NCI-H510A (cell line): ENCODE results near the gene PLIN5.
"Not testable (repeated sequence)": the region's sequence is repeated elsewhere in the genome, so short reads cannot be mapped to it uniquely, and the experiment has no call there.

Source experiments
- DNase-seq: peaks from one replicate; lab custom pipeline; 2025; lab: John Stamatoyannopoulos, UW

PLIN5 gene

DNA sequence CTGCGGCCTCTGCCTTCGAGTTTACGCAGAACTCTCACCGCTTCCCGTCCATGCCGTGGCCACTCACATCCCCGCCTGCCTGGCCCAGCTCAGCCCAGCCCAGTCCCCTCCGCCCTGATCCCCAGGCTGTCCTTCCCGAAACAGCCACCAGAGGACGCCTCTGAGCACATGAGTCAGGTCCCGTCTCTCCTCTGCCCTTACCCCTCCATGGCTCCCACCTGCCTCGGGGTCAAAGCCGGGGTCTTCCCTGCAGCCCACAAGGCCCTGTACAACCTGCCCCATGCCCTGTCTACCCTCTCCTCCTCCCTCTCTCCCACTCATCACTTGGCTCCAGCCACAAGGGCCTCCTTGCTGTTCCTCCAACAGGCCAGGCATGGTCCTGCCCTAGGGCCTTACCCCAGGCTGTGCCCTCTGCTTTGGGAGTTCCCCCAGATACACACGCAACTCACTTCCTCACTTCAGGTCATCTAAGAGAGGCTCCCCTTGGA is 32.6 kb upstream of the PLIN5 start:
- DNase-seq, result no peak

DNA sequence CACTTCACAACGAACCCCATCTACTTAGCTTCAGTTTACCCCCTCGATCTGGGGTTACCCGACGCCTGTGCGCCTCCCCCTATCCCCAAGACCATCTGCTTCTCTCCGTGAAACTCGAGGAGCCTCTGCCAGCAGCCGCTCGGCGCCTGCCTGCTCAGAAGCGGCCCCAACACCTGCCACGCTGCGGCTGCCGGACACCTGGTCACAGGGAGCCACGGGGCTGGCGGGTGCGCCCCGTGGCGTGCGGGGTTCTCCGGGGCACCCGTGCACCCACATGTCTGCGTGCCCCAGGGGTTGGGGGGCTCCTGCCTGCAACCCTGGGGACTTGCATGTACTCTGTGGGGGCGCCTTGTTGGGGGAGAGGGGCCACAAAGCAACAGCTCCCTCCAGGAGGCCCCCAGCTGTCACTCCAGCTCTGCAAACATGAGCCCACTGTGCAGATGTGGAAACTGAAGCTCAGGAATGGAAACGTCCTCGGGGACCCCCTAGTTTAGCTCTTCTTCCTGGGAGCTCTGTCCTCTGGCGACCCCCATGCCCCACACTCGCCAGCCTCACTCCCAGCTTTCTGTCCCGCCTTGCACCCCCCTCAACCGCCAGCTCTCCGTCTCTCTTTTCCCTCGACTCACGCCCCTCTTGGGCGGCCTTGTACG is 31.5 kb upstream of the PLIN5 start:
- DNase-seq, result no peak

DNA sequence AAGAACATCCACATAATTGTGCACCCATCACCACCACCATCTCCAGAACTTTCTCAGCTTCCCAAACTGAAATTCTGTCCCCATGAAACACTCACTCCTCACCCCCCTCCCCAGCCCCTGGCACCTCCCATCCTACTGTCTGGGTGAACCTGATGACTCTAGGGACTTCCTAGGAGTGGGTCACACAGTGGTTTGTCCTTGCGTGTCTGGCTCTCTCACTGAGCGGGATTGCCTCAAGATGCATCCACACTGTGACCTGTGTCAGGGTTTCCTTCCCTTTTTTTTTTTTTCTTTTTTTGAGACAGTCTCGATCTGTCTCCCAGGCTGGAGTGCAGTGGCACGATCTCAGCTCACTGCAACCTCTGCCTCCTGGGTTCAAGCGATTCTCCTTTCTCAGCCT is 28.5 kb upstream of the PLIN5 start:
- not testable (repeated sequence) for DNase-seq

DNA sequence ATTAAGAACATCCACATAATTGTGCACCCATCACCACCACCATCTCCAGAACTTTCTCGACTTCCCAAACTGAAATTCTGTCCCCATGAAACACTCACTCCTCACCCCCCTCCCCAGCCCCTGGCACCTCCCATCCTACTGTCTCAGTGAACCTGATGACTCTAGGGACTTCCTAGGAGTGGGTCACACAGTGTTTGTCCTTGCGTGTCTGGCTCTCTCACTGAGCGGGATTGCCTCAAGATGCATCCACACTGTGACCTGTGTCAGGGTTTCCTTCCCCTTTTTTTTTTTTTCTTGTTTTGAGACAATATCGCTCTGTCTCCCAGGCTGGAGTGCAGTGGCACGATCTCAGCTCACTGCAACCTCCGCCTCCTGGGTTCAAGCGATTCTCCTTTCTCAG is 27.1 kb upstream of the PLIN5 start:
- DNase-seq, result not testable (repeated sequence)

DNA sequence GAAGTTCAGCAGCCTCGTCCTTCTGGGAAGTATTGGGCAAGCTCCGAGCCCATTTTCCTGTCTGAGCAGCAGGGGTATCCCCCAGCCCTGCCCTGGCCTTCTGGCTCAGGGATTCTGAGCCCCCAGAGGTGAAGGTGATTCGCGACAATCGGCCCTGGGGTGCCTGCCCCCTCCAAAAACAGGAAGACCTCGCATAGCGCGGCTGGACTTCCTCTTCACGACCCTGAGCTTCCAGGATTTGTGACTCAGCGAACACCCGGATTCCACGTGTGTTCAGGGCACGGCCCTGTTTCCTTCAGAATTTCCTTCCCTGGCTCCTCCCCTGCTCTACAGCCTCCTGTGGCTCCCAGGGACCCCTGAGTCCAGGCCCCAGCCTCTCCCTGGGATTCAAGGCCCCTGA is 24.5 kb upstream of the PLIN5 start, which contains the start of gene SEMA6B:
TSS of gene SEMA6B (minus strand) at position 116 of the 400 bp plus-strand sequence. CDS start 1,227 bp downstream, outside the sequence.
- no peak for DNase-seq

DNA sequence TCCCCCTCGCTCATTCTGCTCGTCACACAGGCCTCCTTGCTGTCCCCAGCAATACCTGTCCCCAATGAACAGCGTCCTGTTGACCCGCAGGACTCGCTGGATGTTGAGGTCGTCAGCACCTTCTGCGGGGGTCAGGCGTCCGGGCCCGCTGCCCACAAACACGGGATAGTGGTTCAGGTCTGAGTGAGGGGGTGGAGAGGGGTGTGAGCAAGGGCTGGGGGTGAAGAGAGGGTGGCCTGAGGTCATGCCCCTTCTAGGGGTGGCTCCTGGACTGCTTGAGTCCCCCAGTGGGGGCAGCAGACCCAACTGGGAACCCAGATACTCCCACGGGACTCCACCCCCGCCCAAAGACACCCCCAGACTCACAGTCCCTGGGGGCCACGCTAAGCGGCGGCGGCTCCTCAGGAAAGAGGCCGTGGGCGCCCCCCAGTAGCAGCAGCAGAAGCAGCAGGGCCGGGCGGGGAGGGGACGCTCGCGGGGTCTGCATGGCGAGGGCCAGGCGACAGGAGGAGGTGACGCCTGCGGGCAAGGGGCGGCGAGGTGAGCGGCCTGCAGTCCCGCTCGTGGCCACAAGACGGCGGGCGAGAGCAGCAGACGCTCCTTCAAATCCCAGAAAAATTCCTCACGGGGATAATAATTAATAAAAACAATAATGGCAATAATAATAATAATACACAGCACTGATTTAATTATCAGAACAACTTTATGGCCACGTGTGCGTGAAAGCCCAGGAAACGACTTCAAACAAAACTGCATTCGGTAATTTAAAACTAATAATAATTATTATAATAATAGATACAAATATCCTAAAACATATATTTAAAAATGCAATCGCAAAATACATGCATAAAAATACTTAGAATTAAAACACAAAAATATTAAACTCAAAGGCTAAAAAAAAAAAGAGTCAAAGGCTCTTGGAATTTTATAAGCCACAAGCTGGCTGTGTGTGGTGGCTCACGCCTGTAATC is 23.2 kb upstream of the PLIN5 start:
- DNase-seq, result no peak

DNA sequence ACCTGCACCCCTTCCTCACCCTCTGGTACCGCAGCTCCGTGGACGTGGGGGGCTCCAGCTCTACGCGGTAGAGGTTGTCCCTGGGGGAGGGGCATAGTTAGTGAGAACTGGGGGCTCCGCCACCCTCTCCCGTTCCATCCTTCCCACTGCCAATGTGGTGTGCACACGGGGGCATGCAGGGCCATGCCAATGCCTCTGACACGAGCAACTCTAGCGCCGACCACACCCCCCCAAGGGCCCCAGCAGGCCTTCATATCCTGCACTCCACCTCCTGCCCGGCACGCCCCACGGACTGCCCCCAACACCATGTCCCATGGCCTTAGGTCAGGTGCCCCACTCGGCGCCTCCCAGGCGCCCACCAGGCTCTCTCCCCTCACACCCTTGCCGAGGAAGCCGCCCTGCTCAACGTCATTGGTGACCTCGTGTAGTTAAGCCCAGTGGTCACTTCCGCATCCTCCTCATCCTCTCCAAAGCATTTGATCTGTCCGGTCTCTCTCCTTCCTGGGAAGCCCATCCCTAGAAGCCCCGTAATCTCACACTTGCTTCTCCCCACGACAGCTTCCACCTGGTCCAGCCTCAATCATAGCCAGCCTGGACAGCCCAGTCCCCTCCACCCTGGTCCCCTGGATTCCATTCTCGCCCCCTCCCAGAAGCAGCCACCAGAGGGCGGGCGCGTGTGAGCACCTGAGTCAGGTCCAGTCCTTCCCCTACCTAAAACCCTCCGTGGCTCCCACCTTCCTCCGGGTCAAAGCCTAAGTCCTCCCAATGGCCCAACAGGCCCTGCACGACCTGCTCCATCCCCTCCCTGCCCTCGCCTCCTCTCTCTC is 22.3 kb upstream of the PLIN5 start:
- DNase-seq, result no peak

DNA sequence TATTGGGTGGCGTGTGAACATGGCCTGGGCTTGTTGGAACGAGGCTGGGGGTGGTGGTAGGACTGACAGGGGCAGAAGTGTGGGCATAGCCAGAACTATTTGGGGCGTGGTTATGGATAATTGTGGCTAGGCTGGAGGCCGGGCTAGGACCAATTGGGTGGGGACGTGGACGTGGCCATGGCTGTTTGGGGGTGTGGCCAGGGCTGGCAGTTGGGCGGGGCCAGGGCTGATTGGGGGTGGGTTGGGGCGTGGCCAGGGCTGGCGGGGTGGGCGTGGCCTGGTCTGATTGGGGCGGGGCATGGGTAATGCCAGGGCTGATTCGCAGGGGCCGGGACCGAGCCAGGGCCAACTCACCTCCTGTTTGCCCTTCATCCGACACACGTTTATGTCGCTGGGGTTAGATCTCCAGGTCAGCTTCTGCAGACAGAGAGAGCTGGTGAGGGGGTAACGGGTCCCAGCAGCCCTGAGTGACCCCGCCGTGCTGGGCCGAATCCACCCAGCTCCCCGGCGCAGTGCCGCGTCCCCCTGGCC is 21.6 kb upstream of the PLIN5 start:
- DNase-seq, result no peak

DNA sequence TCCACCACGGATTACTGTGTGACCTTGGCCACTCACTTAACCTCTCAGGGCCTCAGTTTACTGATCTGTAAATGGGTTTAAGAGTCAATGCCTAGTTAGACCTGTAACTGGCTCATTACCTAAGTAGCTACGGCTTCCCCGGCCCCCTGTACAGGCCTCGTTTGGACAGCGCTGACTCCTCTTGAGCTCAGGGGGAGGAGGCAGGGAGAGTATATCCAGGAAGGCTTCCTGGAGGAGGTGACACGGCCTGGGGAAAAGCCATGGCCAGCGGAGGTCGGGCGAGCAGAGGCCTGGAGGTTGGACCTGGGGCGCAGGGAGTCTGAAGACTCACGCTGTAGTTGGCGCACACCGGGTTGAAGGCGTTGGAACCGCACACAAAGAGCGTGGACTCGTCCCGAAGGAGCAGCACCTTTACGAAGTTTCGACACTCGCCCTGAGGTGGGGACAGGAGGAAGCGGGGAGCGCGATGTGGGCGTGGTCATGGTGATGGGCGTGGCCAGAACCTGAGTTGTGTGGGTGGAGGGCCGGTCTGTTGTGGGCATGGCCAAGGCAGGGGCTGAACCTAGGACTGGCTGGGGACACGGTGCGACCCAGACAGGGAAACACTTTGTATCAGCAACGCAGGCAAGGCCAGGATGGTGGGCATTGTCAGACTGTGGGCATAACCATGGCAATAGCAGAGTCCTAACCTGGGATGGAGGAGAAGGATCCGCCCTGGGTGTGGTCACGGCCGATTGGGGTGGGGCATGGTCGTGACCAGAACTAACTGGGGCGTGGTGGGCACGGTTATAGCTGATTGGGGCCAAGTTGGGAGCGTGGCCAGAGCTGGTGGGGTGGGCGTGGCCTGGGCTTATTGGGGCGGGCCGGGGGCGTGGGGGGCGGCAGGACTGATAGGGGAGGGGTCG is 20.9 kb upstream of the PLIN5 start:
- DNase-seq, result no peak

DNA sequence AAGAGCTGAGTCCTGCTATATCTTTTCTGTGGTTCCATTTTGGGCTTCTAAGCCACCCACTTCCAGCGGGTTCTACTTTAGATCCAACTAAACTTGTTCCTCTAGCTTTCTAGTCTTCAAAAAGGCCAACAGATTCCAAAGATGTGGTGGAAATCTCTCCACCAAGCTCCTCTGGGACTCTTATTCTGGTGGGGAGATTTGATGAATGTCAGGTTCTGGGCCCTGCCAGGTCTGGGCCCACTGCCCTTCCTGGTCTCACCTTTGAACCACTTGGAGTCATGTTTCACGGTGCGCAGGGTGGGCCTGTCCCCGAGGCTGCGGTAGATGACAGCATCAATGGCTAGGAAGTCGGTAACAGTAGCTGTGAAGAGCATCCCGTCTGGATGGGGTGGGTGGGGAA is 19.7 kb upstream of the PLIN5 start:
- no peak for DNase-seq

DNA sequence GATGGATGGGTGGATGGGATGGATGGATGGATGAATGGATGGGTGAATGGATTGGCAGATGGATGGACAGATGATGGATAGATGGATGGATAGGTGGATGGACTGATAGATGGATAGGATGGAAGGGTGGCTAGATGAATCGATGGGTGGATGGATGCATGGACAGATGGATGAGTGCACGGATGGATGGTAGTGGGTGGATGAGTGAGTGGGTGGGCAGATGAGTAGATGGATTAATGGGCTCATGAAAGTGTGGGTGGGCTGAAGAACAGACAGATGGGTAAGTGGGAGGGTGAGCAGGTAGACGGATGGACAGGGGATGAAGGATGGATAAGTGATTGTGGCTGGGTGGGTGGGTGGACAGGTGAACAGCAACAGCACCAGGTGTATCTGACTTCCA is 18.8 kb upstream of the PLIN5 start:
- DNase-seq, result no peak

DNA sequence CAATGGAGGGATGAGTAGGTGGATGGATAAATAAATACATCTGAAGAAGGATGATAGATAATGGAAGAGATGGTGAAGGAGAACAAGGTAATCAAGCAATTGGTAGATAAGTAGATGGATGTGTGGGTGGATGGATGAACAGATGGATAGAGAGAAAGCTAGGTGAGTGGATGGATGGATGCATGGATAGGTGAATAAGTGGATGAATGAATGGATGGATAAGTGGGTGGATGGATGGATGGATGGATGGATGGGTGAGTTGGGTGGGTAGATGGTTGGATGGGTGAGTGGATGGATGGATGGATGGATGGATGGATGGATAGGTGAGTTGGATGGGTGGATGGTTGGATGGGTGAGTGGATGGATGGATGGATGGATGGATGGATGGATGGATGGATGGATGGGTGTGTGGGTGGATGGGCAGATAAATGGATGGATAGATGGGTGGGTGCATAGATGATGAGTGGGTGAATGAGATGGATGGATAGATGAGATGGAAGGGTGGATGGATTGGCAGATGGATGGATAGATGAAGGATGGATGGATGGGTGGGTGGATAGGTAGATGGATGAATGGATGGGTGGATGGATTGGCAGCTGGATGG is 18.2 kb upstream of the PLIN5 start:
- DNase-seq, result no peak

DNA sequence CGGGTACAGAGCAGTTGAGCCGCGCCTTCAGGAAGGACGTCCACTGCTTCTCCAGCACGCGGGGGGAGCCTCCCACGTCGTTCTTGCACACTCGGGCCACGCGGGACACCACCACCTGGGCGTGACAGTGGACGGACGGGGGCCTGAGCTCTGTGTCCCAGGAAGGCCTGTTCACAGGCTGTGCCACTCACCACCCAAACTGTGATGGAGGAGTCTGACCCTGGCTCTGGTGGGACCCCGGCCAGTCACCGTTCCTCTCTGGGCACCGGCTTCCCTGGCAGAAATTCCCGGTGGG is 17.4 kb upstream of the PLIN5 start:
- DNase-seq, result no peak

DNA sequence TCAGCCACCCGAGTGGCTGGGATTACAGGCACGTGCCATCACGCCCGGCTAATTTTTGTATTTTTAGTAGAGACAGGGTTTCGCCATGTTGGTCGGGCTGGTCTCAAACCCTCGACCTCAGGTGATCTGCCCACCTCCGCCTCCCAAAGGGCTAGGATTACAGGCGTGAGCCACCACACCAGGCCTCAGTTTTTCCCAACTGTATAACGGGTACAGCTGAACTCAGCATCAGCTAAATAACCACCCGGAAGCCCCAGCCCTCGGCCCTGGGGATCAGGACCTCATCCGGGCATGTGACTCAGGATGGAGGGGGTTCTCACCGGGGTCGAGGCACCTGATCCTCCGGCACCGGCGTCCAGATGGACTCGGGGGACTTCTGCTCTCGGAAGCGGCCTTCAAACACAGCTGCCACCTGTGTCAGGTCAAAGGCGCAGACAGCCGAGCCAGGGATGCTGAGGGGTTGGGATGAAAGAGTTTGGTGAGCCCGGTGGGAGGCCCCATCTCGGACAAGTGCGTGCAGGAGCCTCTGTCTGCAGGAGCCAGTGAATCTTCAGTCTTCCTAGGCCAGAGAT is 15.5 kb upstream of the PLIN5 start:
- no peak for DNase-seq

DNA sequence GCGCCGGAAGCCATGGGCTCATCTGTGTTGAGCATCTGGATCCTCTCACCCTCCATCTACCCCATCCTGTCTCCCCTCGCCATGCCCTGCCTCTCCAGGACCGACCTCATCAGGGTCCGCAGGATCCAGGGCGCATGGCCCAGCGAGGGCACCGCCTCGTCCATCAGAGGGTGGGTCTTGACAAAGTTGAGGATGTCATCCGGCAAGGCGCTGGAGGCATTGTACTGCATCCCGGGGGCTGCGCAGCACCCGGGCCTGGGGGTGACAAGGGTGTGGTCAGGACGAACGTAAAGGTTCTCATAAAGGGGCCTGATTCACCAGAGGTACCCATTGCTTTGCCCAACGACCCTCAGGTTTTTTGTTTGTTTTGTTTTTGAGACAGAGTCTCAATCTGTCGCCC is 15.0 kb upstream of the PLIN5 start:
- DNase-seq, result no peak

DNA sequence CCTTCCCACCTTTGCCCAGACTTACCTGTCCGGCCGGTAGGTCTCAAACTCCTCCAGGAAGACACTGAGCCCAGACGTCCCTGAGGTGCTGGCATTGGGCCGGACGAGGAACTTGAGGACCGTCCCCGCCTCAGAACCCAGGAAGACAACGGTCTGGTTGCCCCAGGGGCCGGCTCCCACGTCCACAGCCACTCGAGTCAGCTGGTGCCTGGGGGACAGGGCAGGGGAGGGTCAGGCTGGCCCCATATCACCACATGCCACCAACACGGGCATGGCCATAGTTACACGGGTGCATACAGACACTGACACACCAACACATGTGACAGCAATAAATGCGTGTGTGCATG is 13.2 kb upstream of the PLIN5 start:
- no peak for DNase-seq

DNA sequence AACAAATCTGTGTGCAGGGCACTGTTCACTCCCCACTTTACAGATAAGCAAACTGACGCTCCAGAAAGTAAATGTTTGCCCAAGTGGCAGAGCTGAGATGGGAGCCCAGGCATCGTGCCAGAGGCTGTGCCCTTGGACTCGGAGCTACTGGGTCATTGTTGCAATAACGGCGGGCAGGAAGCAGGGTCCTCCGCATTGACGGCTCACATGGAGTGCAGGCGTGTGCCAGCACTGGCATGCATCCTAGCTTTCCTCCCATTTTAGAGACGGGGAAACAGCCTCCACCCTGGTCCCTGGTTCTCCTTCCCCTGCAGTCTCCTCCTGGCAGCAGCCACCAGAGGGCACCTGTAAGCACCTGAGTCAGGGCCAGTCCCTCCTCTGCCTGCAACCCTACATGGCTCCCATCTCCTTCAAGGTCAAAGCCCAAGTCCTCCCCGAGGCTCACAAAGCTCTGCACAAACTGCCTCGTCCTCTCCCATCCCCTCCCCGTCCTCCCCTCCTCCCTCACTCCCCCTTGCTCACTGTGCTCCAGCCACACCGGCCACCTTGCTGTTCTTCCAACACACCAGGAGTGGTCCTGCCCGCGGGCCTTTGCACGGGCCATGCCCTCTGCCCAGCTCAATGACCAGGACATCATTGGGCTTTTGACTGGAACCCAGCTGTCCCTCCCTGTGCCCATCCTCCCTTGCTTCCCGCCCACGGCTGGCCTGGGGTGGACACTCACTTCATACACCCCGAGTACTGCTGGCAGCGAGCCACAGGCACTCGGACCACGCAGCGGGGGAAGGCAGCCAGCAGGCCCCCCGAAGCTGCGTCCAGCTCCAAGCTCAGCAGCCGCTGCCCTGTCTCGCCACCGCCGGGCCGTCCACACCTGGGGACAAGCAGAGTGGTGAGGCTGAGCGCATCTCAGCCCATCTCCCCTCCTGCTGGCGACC is 12.5 kb upstream of the PLIN5 start:
- no peak for DNase-seq

DNA sequence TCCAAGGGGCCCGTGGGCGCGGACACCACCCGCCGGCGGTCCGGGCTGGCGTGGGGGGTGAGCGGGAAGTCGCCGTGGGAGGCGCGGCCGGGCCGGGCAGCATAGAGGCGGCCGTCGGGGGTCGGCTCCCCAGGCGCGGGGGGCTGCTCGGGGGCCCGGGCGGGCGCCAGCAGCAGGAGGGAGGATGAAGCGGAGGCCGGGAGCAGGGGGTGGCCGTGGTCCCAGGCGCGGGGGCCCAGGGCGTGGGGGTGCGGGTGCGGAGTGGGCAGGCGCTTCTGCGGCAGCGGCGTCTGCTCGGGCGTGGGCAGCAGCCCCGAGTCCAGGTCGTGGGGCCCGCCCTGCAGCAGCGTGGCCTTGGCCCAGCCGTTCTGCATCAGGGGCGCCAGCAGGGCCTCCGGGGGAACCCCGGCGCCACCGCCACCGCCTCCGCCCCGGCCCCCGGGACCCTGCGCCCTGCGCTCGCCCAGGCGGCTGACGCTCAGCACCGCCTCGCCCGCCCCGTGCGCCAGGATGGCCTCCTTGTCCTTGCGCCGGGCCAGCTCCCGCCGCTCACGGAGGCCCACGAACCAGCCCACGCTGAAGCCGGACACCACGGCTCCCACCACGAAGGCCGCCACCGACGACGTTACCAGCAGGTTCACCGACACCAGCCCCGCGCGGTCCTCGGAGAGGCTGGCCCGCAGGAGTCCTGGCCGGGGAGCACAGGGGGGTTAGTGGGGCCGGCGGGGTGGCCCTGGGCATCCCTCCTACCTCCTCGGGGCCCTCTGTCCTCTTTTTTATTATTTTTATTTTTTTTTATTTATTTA is 9.0 kb upstream of the PLIN5 start:
- DNase-seq, result no peak
